RPMI7951 (cell line): ENCODE results near the gene SLC6A14. TPM values are rescaled to one million over a fixed set of nuclear protein-coding genes. Genes with fewer than 3 reads are reported as not detected.
A peak's percentile ranks its signal among the peaks of the same experiment; 100 is the strongest.

Experiments
- DNase-seq: peaks from one replicate; pipeline ENCODE4 v3.0.0-alpha.2; 2012; ENCODE audit warnings: low read depth
- total RNA-seq: library from RNA; depleted of rRNA; stranded (reverse); fragments of >200 nt; shearing (Covaris generic); gene quantifications from 2 replicates; pipeline ENCODE4 v1.2.3, GENCODE V29; 2014; rRNA removed

Gene SLC6A14, protein sequence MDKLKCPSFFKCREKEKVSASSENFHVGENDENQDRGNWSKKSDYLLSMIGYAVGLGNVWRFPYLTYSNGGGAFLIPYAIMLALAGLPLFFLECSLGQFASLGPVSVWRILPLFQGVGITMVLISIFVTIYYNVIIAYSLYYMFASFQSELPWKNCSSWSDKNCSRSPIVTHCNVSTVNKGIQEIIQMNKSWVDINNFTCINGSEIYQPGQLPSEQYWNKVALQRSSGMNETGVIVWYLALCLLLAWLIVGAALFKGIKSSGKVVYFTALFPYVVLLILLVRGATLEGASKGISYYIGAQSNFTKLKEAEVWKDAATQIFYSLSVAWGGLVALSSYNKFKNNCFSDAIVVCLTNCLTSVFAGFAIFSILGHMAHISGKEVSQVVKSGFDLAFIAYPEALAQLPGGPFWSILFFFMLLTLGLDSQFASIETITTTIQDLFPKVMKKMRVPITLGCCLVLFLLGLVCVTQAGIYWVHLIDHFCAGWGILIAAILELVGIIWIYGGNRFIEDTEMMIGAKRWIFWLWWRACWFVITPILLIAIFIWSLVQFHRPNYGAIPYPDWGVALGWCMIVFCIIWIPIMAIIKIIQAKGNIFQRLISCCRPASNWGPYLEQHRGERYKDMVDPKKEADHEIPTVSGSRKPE
- total RNA-seq: not detected in 2 replicates

DNA sequence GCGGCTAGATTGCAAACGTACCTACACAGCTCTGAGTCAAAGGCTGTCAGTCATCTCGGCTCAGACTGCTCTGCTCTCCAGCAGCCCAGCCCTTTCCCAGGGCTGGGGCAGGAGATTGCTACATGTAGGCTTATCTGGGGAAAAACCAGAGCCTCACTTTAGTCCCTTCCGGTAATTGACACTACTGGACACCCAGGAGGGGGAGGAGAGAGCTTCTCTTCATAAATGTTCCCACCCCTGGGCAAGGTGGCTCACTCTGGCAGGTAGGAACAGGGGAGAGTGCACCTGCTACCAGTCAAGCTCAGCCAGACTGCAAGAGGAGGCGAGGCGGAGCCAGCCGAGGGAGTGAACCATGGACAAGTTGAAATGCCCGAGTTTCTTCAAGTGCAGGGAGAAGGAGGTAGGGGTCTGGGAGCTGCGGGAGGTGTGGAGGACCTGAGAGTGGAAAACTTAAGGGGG, at the start of gene SLC6A14:
SLC6A14 (plus strand) TSS at position 249 of the 459 bp plus-strand sequence; CDS start at position 353, 104 bp downstream.
- DNase-seq: no peak

DNA sequence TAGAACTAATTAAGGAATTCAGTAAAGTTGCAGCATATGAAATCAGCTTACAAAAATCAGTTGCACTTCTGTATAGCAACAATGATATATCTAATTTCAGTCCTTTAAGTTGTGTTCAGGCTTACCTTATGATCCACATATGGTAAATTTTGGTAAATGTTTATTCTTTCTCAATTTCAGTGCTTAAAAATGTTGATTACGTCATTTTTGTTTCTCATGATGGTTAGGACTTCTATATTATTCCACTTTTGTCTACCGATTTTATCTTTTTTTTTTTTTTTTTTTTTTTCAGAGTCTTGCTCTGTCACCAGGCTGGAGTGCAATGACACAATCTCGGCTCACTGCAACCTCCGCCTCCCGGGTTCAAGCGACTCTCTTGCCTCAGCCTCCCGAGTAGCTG, 40.7 kb upstream of the SLC6A14 start:
- no peak for DNase-seq

DNA sequence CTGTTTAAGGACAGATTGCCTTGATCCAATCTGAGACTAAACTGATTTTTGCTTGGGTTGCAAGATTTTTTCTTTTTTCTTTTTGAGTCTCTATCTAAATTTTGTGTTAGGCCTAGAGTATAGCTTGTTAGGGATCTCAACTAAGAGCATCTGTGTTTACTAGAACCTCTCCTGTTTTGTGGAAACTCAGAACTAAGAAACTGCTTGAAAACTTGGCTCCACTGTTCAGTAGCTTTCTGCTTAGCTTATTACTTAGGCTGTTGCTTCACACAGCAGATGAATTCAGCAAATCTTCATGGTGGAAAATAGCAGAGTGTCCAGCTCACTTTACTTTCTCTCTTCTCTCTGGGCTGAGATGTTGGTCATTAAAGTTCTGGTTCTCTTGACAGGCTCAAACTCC, 36.7 kb upstream of the SLC6A14 start:
- DNase-seq: no peak

DNA sequence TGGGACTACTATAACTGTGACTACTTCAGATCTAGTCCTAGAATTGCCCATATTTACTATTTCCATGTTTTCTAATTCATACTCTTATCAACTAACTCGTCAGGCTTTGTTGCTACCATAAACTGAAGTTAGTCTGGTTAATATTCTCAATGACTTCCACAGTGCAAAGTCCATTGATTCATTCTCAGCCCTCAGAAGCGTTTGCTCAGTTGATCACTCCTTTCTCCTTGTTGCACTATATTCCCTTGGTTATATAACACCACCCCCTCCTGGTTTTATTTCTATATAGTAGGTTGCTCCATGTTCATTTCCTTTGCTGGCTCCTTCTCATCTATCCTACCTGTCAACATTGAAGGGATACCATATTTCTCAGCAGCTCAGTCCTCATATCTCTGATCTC, 27.2 kb upstream of the SLC6A14 start:
- DNase-seq: no peak

DNA sequence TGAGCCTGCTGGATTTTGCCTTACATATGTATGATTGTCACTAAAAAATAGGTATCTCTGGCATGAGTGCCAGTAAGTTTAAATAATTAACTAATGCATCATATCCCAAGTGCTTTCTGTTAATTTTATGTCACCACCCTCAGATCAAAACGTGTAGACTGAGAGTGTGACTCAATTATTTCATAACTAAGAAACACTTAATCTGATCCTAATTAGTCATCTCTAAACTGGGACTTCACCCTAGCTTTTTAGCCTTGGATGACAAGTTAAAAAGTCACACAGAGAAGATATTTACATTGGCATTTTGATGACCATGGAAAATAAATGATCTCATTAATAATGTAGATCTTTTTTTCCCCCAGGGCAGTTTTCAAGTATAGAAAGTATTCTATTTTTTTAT, 23.1 kb upstream of the SLC6A14 start:
- no peak for DNase-seq

DNA sequence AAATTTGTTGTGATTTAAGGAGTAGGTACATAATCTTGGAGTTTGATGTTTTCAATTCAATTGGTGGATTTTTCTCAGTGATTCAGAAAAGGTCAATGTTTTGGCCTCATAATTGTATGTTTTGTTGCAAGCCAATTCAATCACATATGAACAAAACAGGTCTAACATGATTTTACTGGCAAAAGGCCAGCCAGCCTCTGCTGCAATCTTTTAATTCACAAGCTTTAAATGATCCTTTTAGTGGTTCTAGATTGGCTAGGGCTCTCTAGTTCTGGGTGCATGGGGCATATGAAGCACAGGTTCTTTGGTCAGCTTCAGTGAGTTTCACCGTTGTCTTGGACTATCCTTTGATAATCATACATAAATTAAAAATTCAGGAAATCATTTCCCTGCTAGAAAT, 19.2 kb upstream of the SLC6A14 start:
- DNase-seq: no peak

DNA sequence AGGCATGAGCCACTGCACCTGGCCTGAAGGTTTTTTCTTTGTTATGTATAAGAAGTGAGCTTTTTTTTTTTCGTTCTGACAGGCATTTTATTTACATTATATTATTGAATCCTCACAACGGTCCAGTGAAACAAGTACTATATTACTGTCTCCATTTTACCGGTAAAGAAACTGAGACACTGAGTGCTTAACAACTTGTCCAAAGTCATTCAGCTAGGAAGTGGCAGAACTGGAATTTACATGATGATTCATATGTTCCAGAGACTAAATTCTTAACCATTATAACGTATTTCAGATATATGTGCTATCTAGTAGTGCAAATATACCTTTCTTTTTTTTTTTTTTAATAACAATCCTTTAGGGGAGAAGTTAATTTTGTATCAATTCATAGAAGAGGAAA, 18.4 kb upstream of the SLC6A14 start:
- DNase-seq: no peak

DNA sequence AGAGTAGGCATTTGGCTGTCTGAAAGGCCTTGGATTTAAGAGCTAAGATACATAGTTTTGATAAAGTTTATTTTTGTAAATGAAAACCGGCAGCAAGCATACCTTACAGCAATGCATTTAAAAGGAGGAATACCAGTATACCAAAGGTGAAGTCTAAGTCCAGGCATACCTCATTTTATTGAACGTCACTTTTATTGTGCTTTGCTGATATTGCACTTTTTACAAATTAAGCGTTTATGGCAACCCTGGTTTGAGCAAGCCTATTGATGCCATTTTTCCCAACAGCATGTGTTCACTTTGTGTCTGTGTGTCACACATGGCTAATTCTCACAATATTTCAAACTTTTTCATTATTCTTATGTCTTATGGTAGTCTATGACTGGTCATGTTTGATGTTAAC, 8.4 kb upstream of the SLC6A14 start:
- no peak for DNase-seq

DNA sequence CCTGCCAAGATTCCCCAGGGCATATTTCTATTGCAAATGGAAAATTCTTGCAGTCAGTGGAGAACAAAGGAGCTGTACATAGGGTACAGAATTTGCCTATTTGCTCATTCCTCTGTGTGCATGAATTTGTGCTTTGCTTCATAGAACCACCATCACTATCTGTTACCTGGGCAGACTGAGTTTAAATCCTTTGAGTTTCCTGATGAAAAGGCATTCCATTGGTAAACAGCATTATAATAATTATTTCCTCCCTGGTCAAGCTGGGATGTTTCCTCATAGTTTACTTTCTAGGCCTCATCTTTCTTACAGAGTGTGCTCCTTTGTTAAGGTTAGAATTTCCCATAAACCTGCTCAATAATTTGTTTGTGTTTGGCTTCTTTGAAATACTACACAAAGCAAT, 809 bp upstream of the SLC6A14 start:
- no peak for DNase-seq

DNA sequence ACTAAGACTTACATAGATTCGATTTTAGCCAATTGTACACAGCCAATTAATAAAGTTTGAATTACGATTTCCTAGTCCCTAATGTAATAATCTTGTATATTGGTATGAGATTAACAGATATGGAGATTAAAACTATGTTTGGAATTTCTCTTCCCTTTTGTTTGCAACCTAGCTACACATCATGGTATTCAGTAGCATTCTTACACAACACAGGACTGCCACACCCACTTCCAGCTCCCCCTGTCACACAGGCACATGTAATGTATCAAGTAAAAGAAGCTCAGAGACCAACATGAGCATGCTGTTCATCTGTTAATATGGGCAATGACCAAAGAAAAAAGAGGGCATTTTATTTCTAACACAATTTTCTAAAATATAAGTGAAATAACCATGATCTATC, 12.8 kb downstream of the SLC6A14 start:
- DNase-seq: no peak

DNA sequence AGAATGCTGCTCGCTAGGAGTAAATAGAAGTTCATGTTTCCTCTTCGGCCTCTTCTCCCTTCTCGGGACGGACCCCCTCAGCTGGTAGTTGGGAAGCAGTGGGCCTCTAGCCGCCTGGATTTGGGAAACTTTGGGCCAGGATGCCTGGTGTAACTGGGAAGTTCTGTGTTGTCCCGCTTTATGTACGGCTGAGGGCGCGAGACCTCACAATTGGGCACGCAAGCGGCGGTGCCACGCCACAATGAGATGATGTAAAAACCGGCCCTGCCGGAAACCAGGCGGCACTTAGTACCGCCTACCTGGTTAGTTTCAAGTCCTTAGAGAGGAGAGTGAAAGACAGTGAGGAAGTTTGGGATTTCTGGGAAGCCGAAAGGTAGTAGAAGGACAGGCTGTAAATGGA, 26.4 kb downstream of the SLC6A14 start, which contains the start of gene CT83:
CT83 (minus strand) TSS at position 155 of the 400 bp plus-strand sequence; CDS start at position 35, 120 bp downstream.
- DNase-seq: peak; percentile 1

DNA sequence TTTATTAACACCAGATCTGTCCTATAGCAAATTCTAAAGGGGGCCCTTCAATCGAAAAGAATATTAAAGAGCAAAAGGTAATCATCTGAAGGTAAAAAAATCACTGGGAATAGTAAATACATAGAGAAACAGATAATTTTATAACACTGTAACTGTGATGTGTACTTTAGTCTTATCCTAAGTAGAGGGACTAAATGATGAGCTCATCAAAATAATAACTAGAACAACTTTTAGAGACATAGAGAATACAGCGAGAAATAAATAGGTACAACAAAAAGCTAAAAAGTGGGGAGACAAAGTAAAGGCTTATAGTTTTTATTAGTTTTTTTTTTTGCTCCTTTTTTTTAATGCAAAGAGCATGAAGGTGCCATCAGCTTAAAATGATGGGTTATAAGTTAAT, 43.7 kb downstream of the SLC6A14 start:
- no peak for DNase-seq

DNA sequence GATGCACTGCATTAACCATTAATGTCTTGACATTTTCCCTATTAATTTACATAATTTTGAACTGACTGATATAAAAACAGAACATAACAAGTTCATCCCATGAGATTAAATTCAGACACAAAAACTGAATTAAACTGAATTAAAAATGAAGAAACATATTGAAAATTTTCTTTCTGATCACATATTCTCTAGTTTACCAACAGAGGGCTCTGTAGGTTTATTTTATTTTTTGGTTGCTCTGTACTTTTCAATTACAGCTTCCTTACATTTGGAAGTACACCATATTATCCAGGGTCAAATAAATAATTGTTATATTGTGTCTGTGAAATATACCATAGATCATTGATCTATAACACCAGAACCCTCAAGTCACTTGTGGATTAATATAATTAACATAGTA, 53.7 kb downstream of the SLC6A14 start:
- DNase-seq: no peak

DNA sequence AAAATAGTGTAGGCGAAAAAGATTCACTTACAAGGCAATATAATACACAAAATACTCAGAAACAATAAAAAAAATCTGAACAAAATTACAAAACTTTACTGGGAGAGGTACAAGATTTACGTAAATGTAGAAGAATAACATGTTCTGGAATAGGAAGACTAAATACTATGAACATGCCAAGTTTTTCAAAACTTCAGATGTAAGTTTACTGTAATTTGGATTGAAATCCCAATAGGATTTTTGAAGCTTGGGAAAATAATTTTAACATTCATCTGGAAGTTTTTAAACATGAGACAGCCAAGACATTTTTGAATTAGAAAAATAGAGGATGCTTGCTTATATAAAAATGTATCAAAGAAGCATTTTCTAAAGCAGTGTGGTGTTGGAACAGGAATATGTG, 56.9 kb downstream of the SLC6A14 start:
- DNase-seq: no peak

DNA sequence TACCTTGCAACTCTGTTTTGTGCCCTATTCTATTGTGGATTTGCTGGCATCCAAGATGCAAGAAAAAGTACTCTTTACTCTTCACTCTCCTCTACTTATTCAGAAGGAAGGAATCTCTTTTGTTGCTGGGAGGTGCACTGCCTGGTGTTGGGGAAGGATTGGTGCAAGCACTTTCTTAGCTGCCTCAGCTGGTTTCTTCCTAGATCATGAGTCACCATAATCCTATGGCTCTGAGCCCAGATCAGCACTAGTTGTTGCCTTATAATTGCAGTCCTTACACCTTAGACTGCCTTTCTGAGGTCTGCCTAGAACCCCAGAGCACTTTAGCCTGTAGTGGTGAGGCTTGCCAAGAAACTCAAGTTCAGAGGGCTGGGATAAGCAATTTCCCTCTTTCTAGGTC, 63.4 kb downstream of the SLC6A14 start:
- DNase-seq: no peak

Other genes starting within 250 kb of the SLC6A14 start
- not detected in 2 replicates for gene CT83, start 26.4 kb downstream of the SLC6A14 start, total RNA-seq